Right lobe of liver (tissue), 6 donors: ENCODE measurements around the gene HYOU1. TPM values are rescaled to one million over a fixed set of nuclear protein-coding genes. Genes with fewer than 3 reads are reported as not detected.

Source experiments
- ATAC-seq, 4 donors: fragments of 200-7000 bp; cut with Tn5 transposase; one replicate each; pipeline ENCODE4 v1.9.1; 2020; ENCODE audit warnings: mild to moderate bottlenecking in 4 of 4, moderate library complexity in 4 of 4
- DNase-seq, 3 donors: peaks; one replicate each; pipeline ENCODE4 v3.0.0-alpha.2; 2020
- H3K27ac ChIP-seq, 3 donors: fragments of 200-600 bp; one replicate each; pipeline ENCODE4 v1.8.0; 2022
- H3K27me3 ChIP-seq, 2 donors: fragments of 200-600 bp; one replicate each; pipeline ENCODE4 v1.8.0; 2022
- H3K36me3 ChIP-seq, 4 donors: fragments of 200-600 bp; sonication (generic) in 1 of 4; one replicate each; pipeline versions ENCODE4 v1.5.1 to v1.8.0; 2017 to 2022; ENCODE audit warnings: control low read depth in 1 of 4
- H3K4me1 ChIP-seq, 4 donors: fragments of 200-600 bp; sonication (generic) in 1 of 4; one replicate each; pipeline versions ENCODE4 v1.5.1 to v1.8.0; 2017 to 2022; ENCODE audit warnings: control low read depth in 1 of 4
- H3K4me3 ChIP-seq, 3 donors: fragments of 200-600 bp; one replicate each; pipeline ENCODE4 v1.8.0; 2022
- H3K9me3 ChIP-seq, 4 donors: fragments of 200-600 bp; sonication (generic) in 1 of 4; one replicate each; pipeline versions ENCODE4 v1.5.1 to v1.8.0; 2017 to 2022; ENCODE audit warnings: control low read depth in 1 of 4
- CTCF ChIP-seq, 4 donors: fragments of 200-600 bp in 3 of 4; fragments of 450-650 bp in 1 of 4; IDR thresholded peaks; one replicate each; pipeline versions ENCODE4 v1.5.1 to v1.8.0; 2016 to 2022; ENCODE audit warnings: antibody characterized with exemption in 4 of 4, mild to moderate bottlenecking in 2 of 4
- POLR2A ChIP-seq: fragments of 450-650 bp; IDR thresholded peaks from one replicate; pipeline ENCODE4 v1.6.1; 2017; ENCODE audit warnings: antibody characterized with exemption, mild to moderate bottlenecking
- WGBS: methylation state at CpG from one replicate; pipeline ENCODE4 v1.1.6; 2018; ENCODE audit warnings: low coverage, low lambda C conversion rate; ENCODE audit not compliant: insufficient coverage; ENCODE audit errors: missing lambda C conversion rate; 5-methylcytosine and 5-hydroxymethylcytosine counted together
- intact Hi-C, 2 donors: fragments of 100-400 bp; cut with DNase I; formaldehyde crosslinking; loops; one replicate each; pipeline versions ENCODE4 v1.11.2 to v1.14.1; 2022
- total RNA-seq, 6 experiments: library from RNA; depleted of rRNA in 2 of 6; stranded (reverse); fragments of >200 nt in 2 of 6; fragmentation: NEBNext Ultra II Directional in 3 of 6; extraction: Animal tissue kit (Norgen Biotek cat#: 25700) in 3 of 6; gene quantifications; one replicate each; pipeline versions ENCODE4 v1.1.0 to v1.2.4, GENCODE V29; 2016 to 2023
- donor health status: DM: no; HTN: yes; CAD: no.
- donor health status: DM: no; HTN: no; CAD: no.
- donor health status: DM: no; HTN: no; CAD: no.
- donor health status: DM: no; HTN: yes; CAD: no.
- donor health status: DM: no; HTN: yes; CAD: no.

Gene HYOU1
- total RNA-seq, 6 experiments from 2014 or later = 107 to 202 (median 171) TPM

- ATAC-seq = no peak
- Histone ChIP-seq H3K27ac (no peak overlapping the region), H3K4me3 (peak overlapping the region in 1 of 3 donors; percentile 90)
These were observed 40.6 kb downstream of the HYOU1 start for GRCh38 chr11:119016216-119017009.

GRCh38 chr11:119015054-119015611 lies 41.9 kb downstream of the HYOU1 start:
- 25% methylated on average over 8 of the region's 8 CpGs for WGBS
- intact Hi-C loops = no loop called here
- Histone ChIP-seq H3K4me3 (no peak overlapping the region), H3K27ac (no peak overlapping the region), H3K9me3 (no peaks in the 10 kb centered on the region), H3K4me1 (peaks cover 0 to 19% (median 9%) of the 10 kb centered on the region in 4 donors), H3K36me3 (peaks cover 0 to 46% (median 15%) of the 10 kb centered on the region in 4 donors), H3K27me3 (no peaks in the 10 kb centered on the region)
- ATAC-seq (no peak), DNase-seq (no peak)
- no peak for TF ChIP-seq POLR2A
- peak in 3 of 4 donors; percentile 27 to 30 (median 27) for TF ChIP-seq CTCF (IDR thresholded peaks at IDR 0.05)

More at GRCh38 chr11:119016216-119017009, 40.6 kb downstream of the HYOU1 start:
- Histone ChIP-seq H3K27me3 (no peaks in the 10 kb centered on the region), H3K4me1 (peaks cover 0 to 32% (median 14%) of the 10 kb centered on the region in 4 donors), H3K9me3 (no peaks in the 10 kb centered on the region), H3K36me3 (peaks cover 0 to 46% (median 15%) of the 10 kb centered on the region in 4 donors)
- DNase-seq = no peak
- no peak for TF ChIP-seq CTCF (IDR thresholded peaks at IDR 0.05)
- no peak for TF ChIP-seq POLR2A
- intact Hi-C loops = no loop called here
- WGBS = 57% methylated on average over 12 of the region's 14 CpGs

GRCh38 chr11:119014209-119014924 lies 42.6 kb downstream of the HYOU1 start:
- intact Hi-C loops = no loop called here
- H3K27ac ChIP-seq = no peak overlapping the region

More at GRCh38 chr11:119014209-119014924, 42.6 kb downstream of the HYOU1 start:
- no peaks in the 10 kb centered on the region for H3K9me3 ChIP-seq
- no peak overlapping the region for H3K4me3 ChIP-seq
- peaks cover 0 to 46% (median 15%) of the 10 kb centered on the region in 4 donors for H3K36me3 ChIP-seq
- TF ChIP-seq POLR2A (no peak), CTCF (IDR thresholded peaks at IDR 0.05) (no peak)
- no peaks in the 10 kb centered on the region for H3K27me3 ChIP-seq
- peaks cover 0 to 16% (median 7%) of the 10 kb centered on the region in 4 donors for H3K4me1 ChIP-seq
- 87% methylated on average over 8 of the region's 17 CpGs for WGBS
- ATAC-seq (no peak), DNase-seq (no peak)
